ENCODE measurements around the gene PANK1.
"Not testable (repeated sequence)": the region's sequence is repeated elsewhere in the genome, so short reads cannot be mapped to it uniquely, and the experiment has no call there.

The PANK1 gene

GRCh38 chr10:89651916-89652573 lies 7.0 kb upstream of the PANK1 start:
- no peak for DNase-seq

DNA sequence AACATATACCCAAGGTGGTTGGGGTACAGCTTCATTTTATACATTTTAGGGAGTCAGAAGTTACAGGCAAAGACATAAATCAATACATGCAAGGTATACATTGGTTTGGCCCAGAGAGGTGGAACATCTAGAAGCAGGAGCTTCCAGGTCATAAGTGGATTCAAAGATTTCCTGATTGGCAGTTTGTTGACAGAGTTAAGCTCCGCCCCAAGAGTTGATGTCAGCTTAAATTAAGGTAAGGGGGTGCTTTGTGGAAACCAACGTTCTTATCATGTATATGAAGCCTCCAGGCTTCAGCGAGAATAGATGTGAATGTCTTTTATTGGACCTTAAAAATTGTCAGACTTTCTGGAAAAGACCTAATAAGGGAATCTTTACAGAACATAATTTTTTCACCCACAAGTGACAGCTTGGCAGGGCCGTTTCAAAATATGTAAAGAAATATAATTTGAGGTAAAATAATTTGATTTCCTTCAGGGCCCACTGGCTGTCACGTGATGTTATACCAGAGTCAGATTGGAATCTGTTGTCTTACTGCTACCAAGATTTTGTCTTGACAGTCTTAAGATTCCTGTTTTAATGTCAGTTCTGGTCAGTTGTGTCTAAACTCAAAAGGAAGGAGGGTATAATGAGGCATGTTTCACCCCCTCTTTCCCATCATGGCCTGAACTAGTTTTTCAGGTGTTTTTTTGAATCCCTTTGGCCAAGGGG lies 6.3 kb upstream of the PANK1 start:
- DNase-seq: no peak

DNA sequence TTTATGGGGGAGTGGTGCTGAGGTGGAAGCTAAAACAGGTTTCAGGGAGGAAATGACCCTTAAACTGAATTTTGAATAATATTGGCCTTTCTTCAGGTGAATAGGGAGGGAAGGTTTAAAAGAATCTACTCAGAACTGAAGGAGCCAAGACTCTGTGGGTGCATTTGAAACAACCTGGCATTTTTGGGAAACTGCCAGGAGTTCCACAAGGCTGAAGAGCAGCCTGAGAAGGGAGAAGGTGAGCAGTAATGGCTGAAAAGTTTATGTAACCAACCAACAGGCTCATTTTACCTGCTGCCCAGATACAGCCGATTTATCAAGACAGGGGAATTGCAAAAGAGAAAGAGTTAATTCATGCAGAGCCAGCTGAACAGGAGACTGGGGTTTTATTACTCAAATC lies 4.0 kb upstream of the PANK1 start:
- DNase-seq: no peak

DNA sequence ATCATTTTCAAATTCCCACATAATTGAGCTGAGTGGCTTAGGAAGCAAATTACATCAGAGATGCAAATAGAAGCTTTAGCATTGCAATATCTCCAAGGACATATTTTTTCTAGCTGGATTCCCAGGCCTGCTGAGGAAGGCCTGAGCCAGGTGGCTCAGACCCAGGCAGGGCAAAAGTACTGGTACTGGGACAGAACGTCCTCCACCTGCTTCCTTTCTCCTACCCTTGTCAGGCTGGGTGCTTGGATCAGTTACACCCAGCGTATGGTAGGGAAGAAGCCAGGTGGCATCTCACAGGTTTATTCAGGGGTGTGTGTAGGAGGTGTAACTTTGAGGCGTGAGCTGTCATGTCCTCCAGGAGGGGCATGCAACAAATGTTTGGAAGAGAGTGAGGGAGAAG lies 3.0 kb upstream of the PANK1 start:
- DNase-seq: no peak

GRCh38 chr10:89646889-89647657 lies 2.0 kb upstream of the PANK1 start:
- DNase-seq: no peak

DNA sequence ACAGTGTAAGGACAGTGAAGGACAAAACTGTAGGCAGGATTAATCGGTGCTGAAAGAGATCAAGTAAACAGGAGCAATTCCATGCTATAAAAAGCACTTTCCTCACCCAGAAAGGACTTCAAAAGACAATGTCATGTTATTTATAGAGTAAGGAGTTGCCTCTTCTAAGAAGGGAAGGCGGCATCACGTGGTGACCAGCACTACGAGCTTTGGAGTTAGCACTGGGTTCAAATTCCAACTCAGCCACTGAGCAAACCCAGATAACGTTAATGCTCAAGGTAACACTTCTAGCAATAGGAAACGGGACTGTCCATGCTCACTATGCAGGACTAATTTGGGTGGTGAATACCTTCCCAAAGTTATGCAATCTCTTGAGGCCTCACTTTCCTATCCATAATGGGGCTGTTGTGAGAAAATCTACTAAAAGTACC lies 715 bp upstream of the PANK1 start:
- DNase-seq: no peak

GRCh38 chr10:89644691-89644966 lies 413 bp downstream of the PANK1 start:
- DNase-seq: peak; percentile 51

GRCh38 chr10:89643812-89644690 lies 991 bp downstream of the PANK1 start:
- DNase-seq: peak; percentile 66

DNA sequence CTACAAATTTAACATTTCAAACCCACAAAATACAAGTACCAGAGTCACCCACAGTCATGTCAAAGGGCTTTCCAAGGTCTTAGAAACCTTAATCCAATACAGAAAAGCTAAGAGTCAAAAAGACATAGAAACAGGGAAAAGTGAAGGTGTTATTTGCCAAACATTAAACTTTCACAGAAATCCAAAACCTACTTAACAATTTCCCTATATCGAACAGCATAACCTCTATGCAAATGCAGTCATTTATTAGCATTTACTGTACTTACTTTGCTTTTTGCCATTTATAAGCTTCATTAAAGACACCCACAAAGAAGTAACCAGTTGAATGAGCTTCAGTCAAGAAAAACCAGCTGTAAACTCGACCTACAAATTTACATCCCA lies 1.6 kb downstream of the PANK1 start:
- DNase-seq: no peak

DNA sequence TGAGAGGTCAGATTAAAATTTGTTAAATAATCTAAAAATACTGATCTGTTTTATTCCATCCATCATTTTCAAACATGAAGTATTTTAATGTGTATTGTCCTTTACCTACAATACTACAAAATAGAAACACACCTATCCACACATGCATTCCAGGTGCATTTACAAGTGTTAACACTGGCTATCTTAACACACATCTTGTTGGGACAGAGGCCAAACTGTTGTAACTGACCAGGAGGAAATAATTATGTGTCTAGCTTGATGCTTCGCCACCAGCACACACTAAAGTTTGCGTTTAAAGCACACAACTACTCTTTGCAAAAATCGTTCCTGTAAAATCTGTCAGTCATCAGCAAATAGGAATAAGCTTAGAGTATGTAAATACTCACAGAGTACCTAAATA lies 2.8 kb downstream of the PANK1 start:
- no peak for DNase-seq

GRCh38 chr10:89640241-89640640 lies 4.8 kb downstream of the PANK1 start:
- DNase-seq: no peak

DNA sequence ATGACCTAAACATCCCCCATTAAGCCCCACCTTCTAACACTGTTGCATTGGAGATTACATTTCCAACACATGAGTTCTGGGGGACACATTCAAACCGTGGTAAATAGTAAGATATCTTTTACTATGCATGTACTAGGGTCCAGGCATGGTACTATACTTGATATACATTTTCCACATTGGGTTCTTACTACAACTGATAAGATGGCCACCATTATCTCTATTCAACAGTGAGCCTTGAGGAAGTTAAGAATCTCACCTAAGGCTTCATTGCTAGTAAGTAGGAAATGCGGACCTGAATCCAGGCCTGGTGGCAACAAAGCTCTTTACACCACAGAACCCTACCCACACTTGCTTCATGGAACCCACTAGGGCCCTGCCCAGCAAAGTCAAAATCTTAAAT lies 5.7 kb downstream of the PANK1 start:
- no peak for DNase-seq

- no peak for DNase-seq
Measured at GRCh38 chr10:89637113-89637512, 7.9 kb downstream of the PANK1 start.

DNA sequence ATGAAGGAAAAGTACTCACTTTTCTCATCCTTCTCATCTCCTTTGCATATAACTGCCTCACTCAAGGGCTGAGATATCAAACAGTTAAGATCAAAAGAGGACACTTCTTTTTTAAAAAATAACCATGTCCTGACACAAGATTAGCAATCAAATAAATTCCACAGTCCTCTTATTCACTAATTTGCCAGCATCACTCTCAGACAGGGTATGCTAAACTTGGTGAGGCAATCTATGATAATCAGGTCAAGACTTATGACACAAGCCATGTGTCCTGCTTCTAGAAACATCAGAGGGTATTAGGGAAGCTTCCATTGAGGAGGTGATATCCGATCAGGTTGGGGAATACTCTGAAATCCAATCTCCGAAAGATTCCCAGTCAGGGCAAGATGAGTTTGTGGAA lies 10.4 kb downstream of the PANK1 start:
- DNase-seq: no peak

- DNase-seq: no peak
Measured at GRCh38 chr10:89633484-89633883, 11.6 kb downstream of the PANK1 start.

DNA sequence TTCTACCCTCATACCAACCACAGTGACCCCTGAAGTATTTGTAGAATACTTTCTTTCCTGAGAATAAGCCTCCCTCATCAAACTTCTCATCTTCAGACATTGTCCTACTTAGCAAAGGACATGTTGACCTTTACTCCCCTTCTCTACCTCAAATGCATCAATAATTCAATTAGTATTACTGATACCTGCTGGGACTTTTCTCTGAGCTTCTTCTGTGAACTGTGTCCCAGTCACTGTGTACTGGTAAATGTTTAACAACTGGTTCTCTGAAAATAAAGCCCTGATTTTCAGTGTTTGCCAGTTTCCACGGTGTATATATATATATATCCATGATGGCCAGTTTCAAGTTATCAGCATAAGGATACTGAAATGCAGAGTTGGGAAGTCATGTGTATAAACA lies 12.2 kb downstream of the PANK1 start:
- DNase-seq: no peak

DNA sequence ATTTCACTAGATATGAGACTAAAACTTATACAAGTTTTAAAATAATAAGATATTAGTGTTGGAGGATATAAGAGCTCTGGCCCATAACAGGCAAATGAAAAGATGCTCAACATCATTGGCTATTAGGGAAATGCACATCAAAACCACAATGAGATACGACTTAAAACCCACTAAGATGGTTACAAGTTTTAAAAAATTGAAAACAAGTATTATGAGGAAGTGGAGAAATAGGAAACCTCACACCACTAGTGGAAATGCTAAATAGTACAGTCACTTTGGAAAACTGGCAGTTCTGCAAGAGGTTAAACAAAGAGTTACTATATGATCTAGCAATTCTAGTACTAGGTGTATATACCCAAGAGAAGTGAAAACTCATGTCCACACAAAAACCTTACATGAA lies 17.2 kb downstream of the PANK1 start:
- DNase-seq: no peak

DNA sequence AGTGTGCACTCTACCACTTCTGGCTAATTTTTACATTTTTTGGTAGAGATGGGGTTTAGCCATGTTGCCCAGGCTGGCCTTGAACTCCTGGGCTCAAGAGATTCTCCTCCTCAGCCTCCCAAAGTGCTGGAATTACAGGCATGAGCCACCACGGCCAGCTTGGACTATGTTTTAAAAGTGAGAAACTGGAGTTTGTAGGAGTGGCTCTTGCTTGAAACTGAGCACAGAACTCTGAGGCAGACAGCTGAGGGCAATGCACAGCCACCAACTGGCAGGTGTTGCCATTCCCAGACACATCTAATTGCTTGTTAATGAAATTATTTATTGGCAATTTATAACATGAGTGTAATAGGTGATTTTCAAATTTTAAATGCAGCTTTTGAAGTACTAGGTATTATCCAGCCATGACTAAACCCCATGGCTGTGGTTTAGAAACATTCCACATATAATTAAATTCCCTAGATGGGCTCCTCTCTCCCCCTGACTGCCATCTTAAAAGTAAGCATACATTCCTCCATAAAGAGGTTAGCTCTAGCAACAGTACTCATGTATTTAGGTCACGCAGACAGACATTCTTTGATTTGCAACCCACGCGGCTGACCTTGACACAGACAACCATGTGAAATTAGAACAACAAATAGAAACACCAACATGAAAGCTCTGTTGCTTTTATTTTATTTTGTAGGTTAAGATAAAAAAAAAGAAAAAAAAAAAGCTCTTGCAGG lies 19.8 kb downstream of the PANK1 start:
- DNase-seq: no peak

- no peak for DNase-seq
Measured at GRCh38 chr10:89624020-89624419, 21.0 kb downstream of the PANK1 start.

- no peak for DNase-seq
Measured at GRCh38 chr10:89622151-89622550, 22.9 kb downstream of the PANK1 start.

GRCh38 chr10:89621438-89621837 lies 23.6 kb downstream of the PANK1 start:
- no peak for DNase-seq

DNA sequence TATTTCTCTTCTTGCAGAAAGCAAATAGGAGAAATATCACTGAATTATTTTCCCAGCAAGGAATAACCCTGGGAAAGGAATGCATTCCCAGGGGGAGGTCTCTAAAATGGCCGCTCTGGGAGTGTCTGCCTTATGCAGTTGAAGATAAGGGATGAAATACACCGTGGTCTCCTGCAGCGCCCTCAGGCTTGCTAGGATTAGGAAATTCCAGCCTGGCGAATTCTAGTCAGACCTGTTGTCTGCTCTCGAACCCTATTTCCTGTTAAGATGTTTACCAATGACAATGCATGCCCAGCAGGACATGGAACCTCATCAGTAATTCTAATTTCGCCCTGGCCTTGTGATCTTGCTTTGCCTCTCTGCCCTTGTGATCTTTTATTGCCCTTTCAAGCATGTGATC lies 24.7 kb downstream of the PANK1 start:
- not testable (repeated sequence) for DNase-seq

- DNase-seq: no peak
Measured at GRCh38 chr10:89615824-89616223, 29.2 kb downstream of the PANK1 start.
